GM12873 (cell line): ENCODE results near the gene ATXN1L.

Experiments
- CTCF ChIP-seq: IDR thresholded peaks from 2 replicates; pipeline ENCODE4 v1.5.1; 2012; ENCODE audit warnings: low read depth, mild to moderate bottlenecking, moderate library complexity, low read length, control low read depth; ENCODE audit not compliant: insufficient read depth; ENCODE audit errors: missing control alignments

The ATXN1L gene

GRCh38 chr16:71847096-71847495 lies 1.3 kb downstream of the ATXN1L start:
- no peak for TF ChIP-seq CTCF

GRCh38 chr16:71848622-71849021 lies 2.8 kb downstream of the ATXN1L start:
- TF ChIP-seq CTCF, result no peak

GRCh38 chr16:71851746-71852145 lies 6.0 kb downstream of the ATXN1L start:
- no peak for TF ChIP-seq CTCF

GRCh38 chr16:71852158-71852557 lies 6.4 kb downstream of the ATXN1L start:
- no peak for TF ChIP-seq CTCF

- TF ChIP-seq CTCF, result no peak
Observed at GRCh38 chr16:71852561-71852960, 6.8 kb downstream of the ATXN1L start.

GRCh38 chr16:71853413-71853812 lies 7.6 kb downstream of the ATXN1L start:
- TF ChIP-seq CTCF, result no peak

- no peak for TF ChIP-seq CTCF
Observed at GRCh38 chr16:71854369-71854948, 8.7 kb downstream of the ATXN1L start.
